ENCODE data around the gene YIPF3. TPM values are rescaled to one million over a fixed set of nuclear protein-coding genes. Genes with fewer than 3 reads are reported as not detected.

YIPF3 gene
- total RNA-seq, 1 experiment from 2014 or later = 81.3 TPM

GRCh38 chr6:43494766-43495165 is 22.0 kb downstream of the YIPF3 start:
- ATAC-seq (no peak), DNase-seq (ENCODE audit: low spot score) (no peak)
- POLR2A ChIA-PET = no interaction called here
- Mint-ChIP-seq H3K4me3 (no peak overlapping the region), H3K36me3 (peaks cover 14% of the 10 kb centered on the region), H3K9me3 (no peaks in the 10 kb centered on the region), H3K27ac (no peak overlapping the region), H3K4me1 (peaks cover 38% of the 10 kb centered on the region), H3K27me3 (ENCODE audit: low read depth) (no peaks in the 10 kb centered on the region)
- TF ChIP-seq ZNF281 (CRISPR knock-in tag; IDR thresholded peaks at IDR 0.05) (no peak), ZNF423 (CRISPR knock-in tag; IDR thresholded peaks at IDR 0.05) (no peak), RELA (CRISPR knock-in tag; IDR thresholded peaks at IDR 0.05; ENCODE audit: borderline replicate concordance) (no peak), ZNF396 (CRISPR knock-in tag; IDR thresholded peaks at IDR 0.05; ENCODE audit: borderline replicate concordance) (no peak), TCF7 (CRISPR knock-in tag; IDR thresholded peaks at IDR 0.05; ENCODE audit: low read depth) (no peak), CREM (CRISPR knock-in tag; IDR thresholded peaks at IDR 0.05) (no peak), NFE2L1 (CRISPR knock-in tag; IDR thresholded peaks at IDR 0.05) (no peak), NFYB (CRISPR knock-in tag; conservative IDR thresholded peaks at IDR 0.05; ENCODE audit: low read depth) (no peak), NR3C1 (CRISPR knock-in tag; conservative IDR thresholded peaks at IDR 0.05; ENCODE audit: low read depth) (no peak), GABPB1 (CRISPR knock-in tag; IDR thresholded peaks at IDR 0.05) (no peak), MAX (CRISPR knock-in tag; IDR thresholded peaks at IDR 0.05) (no peak), ZNF512 (CRISPR knock-in tag; IDR thresholded peaks at IDR 0.05; ENCODE audit: borderline replicate concordance) (no peak)
- CTCF ChIA-PET = interaction anchor here (0.6 to 7.2 kb wide), 7 partner anchors 9 to 139 kb away, joined by 3 to 75 read pairs (median 12); partner anchors contain the start of genes DLK2, LRRC73 and TJAP1

GRCh38 chr6:43494321-43494720 is 22.4 kb downstream of the YIPF3 start:
- H3K4me1 Mint-ChIP-seq = peaks cover 38% of the 10 kb centered on the region
- TF ChIP-seq SMAD4 (CRISPR knock-in tag; IDR thresholded peaks at IDR 0.05) (no peak), AR (CRISPR knock-in tag; IDR thresholded peaks at IDR 0.05) (no peak), ATF2 (CRISPR knock-in tag; IDR thresholded peaks at IDR 0.05; ENCODE audit: borderline replicate concordance, low read depth) (no peak), EMX1 (CRISPR knock-in tag; IDR thresholded peaks at IDR 0.05) (no peak), RELA (CRISPR knock-in tag; IDR thresholded peaks at IDR 0.05; ENCODE audit: borderline replicate concordance) (no peak), GRHL2 (CRISPR knock-in tag; IDR thresholded peaks at IDR 0.05; ENCODE audit: insufficient replicate concordance, severe bottlenecking) (no peak), TCF7 (CRISPR knock-in tag; IDR thresholded peaks at IDR 0.05; ENCODE audit: low read depth) (no peak), ZNF138 (CRISPR knock-in tag; conservative IDR thresholded peaks at IDR 0.05) (no peak), GTF2I (CRISPR knock-in tag; conservative IDR thresholded peaks at IDR 0.05) (no peak), CDX4 (CRISPR knock-in tag; IDR thresholded peaks at IDR 0.05; ENCODE audit: borderline replicate concordance) (no peak), RORB (CRISPR knock-in tag; IDR thresholded peaks at IDR 0.05) (no peak), GABPB1 (CRISPR knock-in tag; IDR thresholded peaks at IDR 0.05) (no peak), FOXJ3 (CRISPR knock-in tag; IDR thresholded peaks at IDR 0.05; ENCODE audit: borderline replicate concordance) (no peak)

More at GRCh38 chr6:43494321-43494720, 22.4 kb downstream of the YIPF3 start:
- no peaks in the 10 kb centered on the region for H3K27me3 Mint-ChIP-seq (ENCODE audit: low read depth)
- ATAC-seq (no peak), DNase-seq (ENCODE audit: low spot score) (no peak)
- ChIA-PET CTCF (interaction anchor here (0.5 to 7.2 kb wide), 8 partner anchors 8 to 265 kb away, joined by 3 to 75 read pairs (median 5); partner anchors contain the start of genes DLK2, DNPH1 and LRRC73), POLR2A (no interaction called here)
- peaks cover 10% of the 10 kb centered on the region for H3K36me3 Mint-ChIP-seq
- H3K9me3 Mint-ChIP-seq = no peaks in the 10 kb centered on the region
- peak overlapping the region; percentile 60 for H3K27ac Mint-ChIP-seq
- H3K4me3 Mint-ChIP-seq = no peak overlapping the region

Data from WTC11 (cell line).